ENCODE measurements around the gene STX11.
"Not testable (repeated sequence)": the region's sequence is repeated elsewhere in the genome, so short reads cannot be mapped to it uniquely, and the experiment has no call there.

Gene STX11

DNA sequence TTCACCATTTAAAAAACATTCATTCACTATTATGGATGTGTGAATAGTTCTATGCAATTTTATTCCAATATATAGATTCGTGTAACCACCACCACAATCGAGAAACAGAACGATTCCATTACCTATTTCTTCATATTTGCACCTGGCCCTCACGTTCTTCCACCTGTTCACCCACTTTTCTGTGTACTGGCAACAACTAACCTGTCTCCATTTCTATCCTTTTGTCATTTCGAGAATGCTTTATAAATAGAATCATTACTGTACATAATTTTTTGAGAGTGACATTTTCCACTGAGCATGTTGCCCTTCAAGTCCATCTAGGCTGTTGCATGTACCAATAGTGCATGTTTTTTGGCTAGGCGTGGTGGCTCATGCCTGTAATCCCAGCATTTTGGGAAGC, 23.2 kb upstream of the STX11 start:
- Histone ChIP-seq H3K4me3 (ENCODE audit: low read depth, low read length) (no peak overlapping the region), H3K9ac (ENCODE audit: low read depth, low read length) (no peak overlapping the region), H3K27me3 (ENCODE audit: control insufficient read depth, insufficient read depth, low read length) (no peaks in the 10 kb centered on the region), H3K4me1 (ENCODE audit: control insufficient read depth, insufficient read depth, low read length) (no peaks in the 10 kb centered on the region), H3K9me3 (ENCODE audit: control insufficient read depth, insufficient read depth, low read length) (no peaks in the 10 kb centered on the region), H3K36me3 (ENCODE audit: control insufficient read depth, insufficient read depth, low read length) (no peaks in the 10 kb centered on the region)

DNA sequence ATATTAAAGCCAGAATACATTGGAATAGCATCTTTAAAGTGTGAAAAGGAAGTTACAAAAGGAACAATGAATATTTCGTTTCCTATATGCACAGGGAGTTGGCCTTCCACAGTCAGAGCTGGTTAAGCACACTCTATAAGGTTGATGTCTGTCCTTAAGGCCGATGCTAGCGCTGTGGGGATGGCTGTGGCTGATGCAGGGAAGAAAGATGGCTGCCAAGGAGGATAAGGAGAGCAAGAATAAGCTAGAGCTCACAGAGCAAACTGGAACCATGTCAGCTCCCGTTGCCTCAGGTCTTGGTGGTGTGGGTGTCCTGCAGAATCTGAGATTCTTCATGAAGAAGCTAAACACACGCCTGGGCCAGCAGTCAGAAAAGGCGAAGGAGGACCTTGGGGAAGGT, 20.8 kb upstream of the STX11 start:
- H3K9ac ChIP-seq (ENCODE audit: low read depth, low read length) = no peak overlapping the region
- no peak overlapping the region for H3K4me3 ChIP-seq (ENCODE audit: low read depth, low read length)
- no peaks in the 10 kb centered on the region for H3K36me3 ChIP-seq (ENCODE audit: control insufficient read depth, insufficient read depth, low read length)
- no peaks in the 10 kb centered on the region for H3K27me3 ChIP-seq (ENCODE audit: control insufficient read depth, insufficient read depth, low read length)
- no peaks in the 10 kb centered on the region for H3K9me3 ChIP-seq (ENCODE audit: control insufficient read depth, insufficient read depth, low read length)
- no peaks in the 10 kb centered on the region for H3K4me1 ChIP-seq (ENCODE audit: control insufficient read depth, insufficient read depth, low read length)

- no peaks in the 10 kb centered on the region for H3K36me3 ChIP-seq (ENCODE audit: control insufficient read depth, insufficient read depth, low read length)
- H3K9ac ChIP-seq (ENCODE audit: low read depth, low read length) = no peak overlapping the region
- no peaks in the 10 kb centered on the region for H3K4me1 ChIP-seq (ENCODE audit: control insufficient read depth, insufficient read depth, low read length)
- H3K9me3 ChIP-seq (ENCODE audit: control insufficient read depth, insufficient read depth, low read length) = no peaks in the 10 kb centered on the region
- no peak overlapping the region for H3K4me3 ChIP-seq (ENCODE audit: low read depth, low read length)
- H3K27me3 ChIP-seq (ENCODE audit: control insufficient read depth, insufficient read depth, low read length) = no peaks in the 10 kb centered on the region
Measured at GRCh38 chr6:144131248-144131709, 19.0 kb upstream of the STX11 start.

DNA sequence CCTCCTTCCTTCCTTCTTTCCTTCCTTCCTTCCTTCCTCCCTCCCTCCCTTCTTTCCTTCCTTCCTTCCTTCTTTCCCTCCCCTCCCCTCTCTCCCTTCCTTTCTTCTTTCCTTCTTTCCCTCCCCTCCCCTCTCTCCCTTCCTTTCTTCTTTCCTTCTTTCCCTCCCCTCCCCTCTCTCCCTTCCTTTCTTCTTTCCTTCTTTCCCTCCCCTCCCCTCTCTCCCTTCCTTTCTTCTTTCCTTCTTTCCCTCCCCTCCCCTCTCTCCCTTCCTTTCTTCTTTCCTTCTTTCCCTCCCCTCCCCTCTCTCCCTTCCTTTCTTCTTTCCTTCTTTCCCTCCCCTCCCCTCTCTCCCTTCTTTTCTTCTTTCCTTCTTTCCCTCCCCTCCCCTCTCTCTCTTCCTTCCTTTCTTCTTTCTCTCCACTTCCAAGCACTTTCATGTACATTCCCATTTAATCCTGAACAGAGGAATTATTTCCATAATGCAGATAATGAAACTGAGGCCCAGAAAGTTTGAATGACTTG, 18.1 kb upstream of the STX11 start:
- not testable (repeated sequence) for H3K9ac ChIP-seq (ENCODE audit: low read depth, low read length); H3K36me3 ChIP-seq (ENCODE audit: control insufficient read depth, insufficient read depth, low read length); H3K9me3 ChIP-seq (ENCODE audit: control insufficient read depth, insufficient read depth, low read length); H3K4me3 ChIP-seq (ENCODE audit: low read depth, low read length); H3K27me3 ChIP-seq (ENCODE audit: control insufficient read depth, insufficient read depth, low read length); H3K4me1 ChIP-seq (ENCODE audit: control insufficient read depth, insufficient read depth, low read length)

GRCh38 chr6:144133225-144133821, 17.0 kb upstream of the STX11 start:
- H3K36me3 ChIP-seq (ENCODE audit: control insufficient read depth, insufficient read depth, low read length) = no peaks in the 10 kb centered on the region

DNA sequence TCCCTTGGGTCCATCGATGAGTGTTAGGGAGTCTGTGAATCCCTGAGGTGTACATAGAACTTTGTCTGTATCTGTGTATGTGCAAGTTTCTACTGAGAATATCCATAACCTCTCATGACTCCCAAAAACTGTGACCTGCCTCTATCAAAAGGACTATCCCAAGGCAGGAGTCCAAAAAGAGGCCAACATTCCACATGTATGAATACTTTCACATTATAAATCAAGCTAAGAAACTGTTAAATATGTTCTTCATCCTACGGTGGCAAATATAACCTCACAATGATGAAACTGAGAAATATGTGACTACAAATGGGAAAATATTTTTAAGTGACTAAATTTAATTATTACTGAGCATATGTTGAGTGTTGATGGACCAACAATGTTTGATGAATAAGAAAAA, 16.1 kb upstream of the STX11 start:
- Histone ChIP-seq H3K9ac (ENCODE audit: low read depth, low read length) (no peak overlapping the region), H3K9me3 (ENCODE audit: control insufficient read depth, insufficient read depth, low read length) (no peaks in the 10 kb centered on the region), H3K27me3 (ENCODE audit: control insufficient read depth, insufficient read depth, low read length) (no peaks in the 10 kb centered on the region), H3K4me3 (ENCODE audit: low read depth, low read length) (no peak overlapping the region), H3K36me3 (ENCODE audit: control insufficient read depth, insufficient read depth, low read length) (no peaks in the 10 kb centered on the region), H3K4me1 (ENCODE audit: control insufficient read depth, insufficient read depth, low read length) (no peaks in the 10 kb centered on the region)

More at GRCh38 chr6:144133225-144133821, 17.0 kb upstream of the STX11 start:
- H3K9me3 ChIP-seq (ENCODE audit: control insufficient read depth, insufficient read depth, low read length) = no peaks in the 10 kb centered on the region
- no peak overlapping the region for H3K4me3 ChIP-seq (ENCODE audit: low read depth, low read length)
- H3K4me1 ChIP-seq (ENCODE audit: control insufficient read depth, insufficient read depth, low read length) = no peaks in the 10 kb centered on the region
- H3K27me3 ChIP-seq (ENCODE audit: control insufficient read depth, insufficient read depth, low read length) = no peaks in the 10 kb centered on the region
- no peak overlapping the region for H3K9ac ChIP-seq (ENCODE audit: low read depth, low read length)

DNA sequence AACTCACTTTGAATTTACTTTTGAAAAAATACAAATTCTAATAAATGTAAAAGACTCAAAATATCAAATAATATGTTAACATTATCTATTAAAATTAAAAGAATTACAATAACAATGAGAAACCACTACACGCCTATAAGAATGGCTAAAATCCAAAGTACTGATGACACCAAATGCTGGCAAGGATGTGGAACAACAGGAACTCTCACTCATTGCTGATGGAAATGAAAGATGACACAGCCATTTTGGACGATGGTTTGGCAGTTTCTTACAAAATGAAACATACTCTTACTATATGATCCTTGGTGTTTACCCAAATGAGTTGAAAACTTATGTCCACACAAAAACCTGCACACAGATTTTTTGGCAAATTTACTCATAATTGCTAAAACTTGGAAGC, 15.6 kb upstream of the STX11 start:
- no peak overlapping the region for H3K9ac ChIP-seq (ENCODE audit: low read depth, low read length)
- no peaks in the 10 kb centered on the region for H3K9me3 ChIP-seq (ENCODE audit: control insufficient read depth, insufficient read depth, low read length)
- no peaks in the 10 kb centered on the region for H3K4me1 ChIP-seq (ENCODE audit: control insufficient read depth, insufficient read depth, low read length)
- H3K36me3 ChIP-seq (ENCODE audit: control insufficient read depth, insufficient read depth, low read length) = no peaks in the 10 kb centered on the region
- H3K4me3 ChIP-seq (ENCODE audit: low read depth, low read length) = no peak overlapping the region
- H3K27me3 ChIP-seq (ENCODE audit: control insufficient read depth, insufficient read depth, low read length) = no peaks in the 10 kb centered on the region

GRCh38 chr6:144138542-144138941, 11.8 kb upstream of the STX11 start:
- no peaks in the 10 kb centered on the region for H3K36me3 ChIP-seq (ENCODE audit: control insufficient read depth, insufficient read depth, low read length)
- H3K9ac ChIP-seq (ENCODE audit: low read depth, low read length) = no peak overlapping the region
- H3K27me3 ChIP-seq (ENCODE audit: control insufficient read depth, insufficient read depth, low read length) = no peaks in the 10 kb centered on the region
- H3K4me1 ChIP-seq (ENCODE audit: control insufficient read depth, insufficient read depth, low read length) = no peaks in the 10 kb centered on the region
- H3K9me3 ChIP-seq (ENCODE audit: control insufficient read depth, insufficient read depth, low read length) = no peaks in the 10 kb centered on the region
- H3K4me3 ChIP-seq (ENCODE audit: low read depth, low read length) = no peak overlapping the region

DNA sequence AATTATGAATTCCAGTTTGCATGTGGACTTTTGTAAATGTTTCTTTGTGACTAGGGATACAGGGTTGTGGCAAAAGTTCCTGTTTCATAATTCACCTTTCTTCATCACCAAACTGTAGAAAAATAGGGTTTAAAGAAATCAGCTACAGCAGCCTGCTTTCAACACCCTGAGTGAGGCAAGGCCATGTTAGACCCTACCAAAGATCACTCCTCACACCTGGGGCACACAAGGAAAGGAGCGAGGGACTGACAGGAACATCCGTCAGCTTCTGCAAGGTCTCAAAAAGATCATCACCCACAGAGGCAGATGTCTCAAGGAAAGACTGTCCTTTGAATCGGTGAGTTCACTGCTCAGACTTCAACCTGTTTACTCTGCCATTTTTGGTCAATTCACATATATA, 10.5 kb upstream of the STX11 start:
- Histone ChIP-seq H3K4me3 (ENCODE audit: low read depth, low read length) (no peak overlapping the region), H3K36me3 (ENCODE audit: control insufficient read depth, insufficient read depth, low read length) (no peaks in the 10 kb centered on the region), H3K4me1 (ENCODE audit: control insufficient read depth, insufficient read depth, low read length) (no peaks in the 10 kb centered on the region), H3K27me3 (ENCODE audit: control insufficient read depth, insufficient read depth, low read length) (no peaks in the 10 kb centered on the region), H3K9me3 (ENCODE audit: control insufficient read depth, insufficient read depth, low read length) (no peaks in the 10 kb centered on the region), H3K9ac (ENCODE audit: low read depth, low read length) (no peak overlapping the region)

DNA sequence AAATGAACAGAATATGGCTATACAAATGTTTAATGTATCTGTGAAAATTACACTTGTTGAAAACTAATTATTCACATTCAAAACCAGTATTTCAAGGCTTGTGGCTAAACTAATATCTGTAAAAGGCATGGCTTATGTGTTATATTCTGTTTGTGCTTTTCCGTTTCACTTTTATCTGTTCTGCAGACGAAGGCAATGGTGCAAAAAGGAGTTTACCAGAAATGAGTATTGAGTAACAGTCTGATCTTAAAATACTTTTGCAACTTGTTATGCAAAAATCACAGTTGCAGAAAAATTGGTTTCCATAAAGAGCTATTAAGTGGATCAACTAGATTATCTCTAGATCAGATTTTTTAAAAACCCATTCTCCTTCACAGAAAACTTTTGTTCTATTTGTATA, 9.4 kb upstream of the STX11 start:
- H3K27me3 ChIP-seq (ENCODE audit: control insufficient read depth, insufficient read depth, low read length) = no peaks in the 10 kb centered on the region
- no peaks in the 10 kb centered on the region for H3K36me3 ChIP-seq (ENCODE audit: control insufficient read depth, insufficient read depth, low read length)
- H3K9me3 ChIP-seq (ENCODE audit: control insufficient read depth, insufficient read depth, low read length) = no peaks in the 10 kb centered on the region
- no peak overlapping the region for H3K9ac ChIP-seq (ENCODE audit: low read depth, low read length)
- no peaks in the 10 kb centered on the region for H3K4me1 ChIP-seq (ENCODE audit: control insufficient read depth, insufficient read depth, low read length)
- no peak overlapping the region for H3K4me3 ChIP-seq (ENCODE audit: low read depth, low read length)

- Histone ChIP-seq H3K36me3 (ENCODE audit: control insufficient read depth, insufficient read depth, low read length) (no peaks in the 10 kb centered on the region), H3K4me3 (ENCODE audit: low read depth, low read length) (no peak overlapping the region), H3K4me1 (ENCODE audit: control insufficient read depth, insufficient read depth, low read length) (no peaks in the 10 kb centered on the region), H3K27me3 (ENCODE audit: control insufficient read depth, insufficient read depth, low read length) (no peaks in the 10 kb centered on the region), H3K9ac (ENCODE audit: low read depth, low read length) (no peak overlapping the region), H3K9me3 (ENCODE audit: control insufficient read depth, insufficient read depth, low read length) (no peaks in the 10 kb centered on the region)
Measured at GRCh38 chr6:144141470-144141869, 8.8 kb upstream of the STX11 start.

GRCh38 chr6:144143106-144143505, 7.2 kb upstream of the STX11 start:
- Histone ChIP-seq H3K27me3 (ENCODE audit: control insufficient read depth, insufficient read depth, low read length) (peaks cover 9% of the 10 kb centered on the region), H3K4me1 (ENCODE audit: control insufficient read depth, insufficient read depth, low read length) (no peaks in the 10 kb centered on the region), H3K36me3 (ENCODE audit: control insufficient read depth, insufficient read depth, low read length) (no peaks in the 10 kb centered on the region), H3K4me3 (ENCODE audit: low read depth, low read length) (no peak overlapping the region), H3K9me3 (ENCODE audit: control insufficient read depth, insufficient read depth, low read length) (no peaks in the 10 kb centered on the region), H3K9ac (ENCODE audit: low read depth, low read length) (no peak overlapping the region)

All from iPS-15b (cell line).